ENCODE data around the gene ATP13A4. TPM values are rescaled to one million over a fixed set of nuclear protein-coding genes. Genes with fewer than 3 reads are reported as not detected.

The ATP13A4 gene
- total and polyA plus RNA-seq, 2 of the 8 experiments (the other 6 are each of a cell fraction or from before 2014, with no cell fraction given): 0.12 TPM; not detected in 1

DNA sequence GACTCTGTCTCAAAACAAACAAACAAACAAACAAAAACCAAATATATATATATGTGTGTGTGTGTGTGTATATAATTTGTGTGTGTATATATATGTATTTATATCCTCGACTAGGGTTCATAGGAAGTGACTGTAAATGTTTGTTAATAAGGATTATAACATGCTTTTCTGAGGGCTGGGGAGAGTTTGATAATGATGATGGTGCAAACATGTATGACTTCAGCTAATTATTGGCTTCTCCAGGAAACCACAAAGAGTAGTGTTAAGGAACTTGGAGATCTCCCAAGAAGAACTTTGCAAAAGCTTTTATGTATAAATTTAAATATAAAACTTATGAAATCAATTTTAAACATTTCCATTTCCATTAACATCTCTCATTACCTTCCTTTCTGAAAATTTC, 34.4 kb upstream of the ATP13A4 start:
- Histone ChIP-seq H3K23me2 (ENCODE audit: low read depth, low read length) (no peaks in the 10 kb centered on the region), H2BK120ac (replicated peaks; ENCODE audit: low read depth, low read length) (no peak overlapping the region), H3K4me3 (ENCODE audit: extremely low read depth in 1 of 4, insufficient read depth in 2 of 4, low read depth in 3 of 4, low read length in 4 of 4) (no peak overlapping the region), H2BK12ac (ENCODE audit: low read depth, low read length) (no peak overlapping the region), H2BK15ac (ENCODE audit: low read length) (no peak overlapping the region), H4K20me1 (replicated peaks in 1 of 2; ENCODE audit: control insufficient read depth in 1 of 2, insufficient read depth in 2 of 2, low read length in 2 of 2) (no peaks in the 10 kb centered on the region), H4K5ac (ENCODE audit: insufficient read length, low read depth, low read length) (no peak overlapping the region), H3K79me2 (ENCODE audit: control insufficient read depth in 1 of 2, insufficient read depth in 2 of 2, low read length in 2 of 2) (peaks cover 0 to 9% of the 10 kb centered on the region in 2 experiments; a peak in 3 of 4 replicates), H3K4me2 (ENCODE audit: insufficient read depth in 1 of 2, low read depth in 2 of 2, low read length in 2 of 2) (no peak overlapping the region), H2BK5ac (ENCODE audit: low read depth, low read length) (no peak overlapping the region), H3K9ac (replicated peaks in 1 of 4; ENCODE audit: extremely low read depth in 1 of 4, low read depth in 3 of 4, low read length in 3 of 4) (no peak overlapping the region), H3K27me3 (replicated peaks in 1 of 4; ENCODE audit: control insufficient read depth in 3 of 4, extremely low read depth in 1 of 4, insufficient read depth in 3 of 4, low read length in 3 of 4) (peaks cover 0 to 6% (median 2%) of the 10 kb centered on the region in 4 experiments; a peak in 3 of 7 replicates), H3K4ac (replicated peaks; ENCODE audit: insufficient read length, low read depth, low read length) (no peak overlapping the region), H3K79me1 (ENCODE audit: low read depth, low read length) (peaks cover 3% of the 10 kb centered on the region; the same call in 1 of the 2 replicates), H4K8ac (ENCODE audit: extremely low read depth, insufficient read depth, low read length) (no peak overlapping the region), H3K36me3 (ENCODE audit: control insufficient read depth in 2 of 4, insufficient read depth in 4 of 4, low read length in 3 of 4) (no peaks in the 10 kb centered on the region), H2AK5ac (ENCODE audit: low read depth, low read length) (no peak overlapping the region), H3K27ac (ENCODE audit: low read depth, low read length) (no peak overlapping the region), H2AFZ (ENCODE audit: low read length) (no peak overlapping the region), H3K4me1 (replicated peaks in 1 of 4; ENCODE audit: control insufficient read depth in 3 of 4, insufficient read depth in 4 of 4, low read length in 3 of 4) (peaks cover 0 to 4% (median 1%) of the 10 kb centered on the region in 4 experiments; a peak in 2 of 7 replicates), H4K91ac (replicated peaks; ENCODE audit: insufficient read length, low read length) (no peak overlapping the region), H2BK20ac (ENCODE audit: low read length) (no peak overlapping the region), H3K23ac (ENCODE audit: insufficient read length) (no peak overlapping the region), H3K18ac (ENCODE audit: extremely low read depth, low read length) (no peak overlapping the region), H3K56ac (replicated peaks; ENCODE audit: insufficient read length, low read depth, low read length) (no peak overlapping the region), H3K9me3 (ENCODE audit: insufficient read depth in 2 of 2, low read depth in 1 of 2, low read length in 1 of 2) (no peaks in the 10 kb centered on the region), H3K14ac (ENCODE audit: insufficient read length) (no peak overlapping the region)
- POLR2A ChIA-PET (ENCODE audit: partially characterized antibody): no interaction called here
- CTCF ChIA-PET (ENCODE audit: partially characterized antibody): interaction anchor here (2.1 kb wide), 1 partner anchor 17 kb away, joined by 5 read pairs; no protein-coding TSS in a partner anchor
- DNase-seq (ENCODE audit: low read depth in 1 of 2, low spot score in 2 of 2) (no peak), FAIRE-seq (no peak)
- WGBS, 2 experiments (ENCODE audit: extremely low coverage in 1 of 2, insufficient coverage in 1 of 2, insufficient read length in 1 of 2, insufficient replicate concordance in 2 of 2, low coverage in 1 of 2, low lambda C conversion rate in 2 of 2, missing lambda C conversion rate in 1 of 2): 81% methylated on average over 1 of the region's 1 CpG; no CpG with 5 or more reads in 1 of the 2 experiments
- no peak for TF ChIP-seq HDAC2 (IDR thresholded peaks at IDR 0.05; ENCODE audit: borderline replicate concordance in 1 of 2, low read depth in 2 of 2, low read length in 2 of 2)
- TF ChIP-seq, protein P1, sequence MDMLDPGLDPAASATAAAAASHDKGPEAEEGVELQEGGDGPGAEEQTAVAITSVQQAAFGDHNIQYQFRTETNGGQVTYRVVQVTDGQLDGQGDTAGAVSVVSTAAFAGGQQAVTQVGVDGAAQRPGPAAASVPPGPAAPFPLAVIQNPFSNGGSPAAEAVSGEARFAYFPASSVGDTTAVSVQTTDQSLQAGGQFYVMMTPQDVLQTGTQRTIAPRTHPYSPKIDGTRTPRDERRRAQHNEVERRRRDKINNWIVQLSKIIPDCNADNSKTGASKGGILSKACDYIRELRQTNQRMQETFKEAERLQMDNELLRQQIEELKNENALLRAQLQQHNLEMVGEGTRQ (IDR thresholded peaks at IDR 0.05; ENCODE audit: low read length): no peak
